HG02852 (cell line): Measurements from ENCODE around the gene UPF1.

Experiments
- ATAC-seq: cut with Tn5 transposase; IDR thresholded peaks from one replicate; pipeline ENCODE4 v1.9.1; 2021; ENCODE audit warnings: mild to moderate bottlenecking, moderate library complexity; ENCODE audit not compliant: unreplicated experiment

UPF1 gene

DNA sequence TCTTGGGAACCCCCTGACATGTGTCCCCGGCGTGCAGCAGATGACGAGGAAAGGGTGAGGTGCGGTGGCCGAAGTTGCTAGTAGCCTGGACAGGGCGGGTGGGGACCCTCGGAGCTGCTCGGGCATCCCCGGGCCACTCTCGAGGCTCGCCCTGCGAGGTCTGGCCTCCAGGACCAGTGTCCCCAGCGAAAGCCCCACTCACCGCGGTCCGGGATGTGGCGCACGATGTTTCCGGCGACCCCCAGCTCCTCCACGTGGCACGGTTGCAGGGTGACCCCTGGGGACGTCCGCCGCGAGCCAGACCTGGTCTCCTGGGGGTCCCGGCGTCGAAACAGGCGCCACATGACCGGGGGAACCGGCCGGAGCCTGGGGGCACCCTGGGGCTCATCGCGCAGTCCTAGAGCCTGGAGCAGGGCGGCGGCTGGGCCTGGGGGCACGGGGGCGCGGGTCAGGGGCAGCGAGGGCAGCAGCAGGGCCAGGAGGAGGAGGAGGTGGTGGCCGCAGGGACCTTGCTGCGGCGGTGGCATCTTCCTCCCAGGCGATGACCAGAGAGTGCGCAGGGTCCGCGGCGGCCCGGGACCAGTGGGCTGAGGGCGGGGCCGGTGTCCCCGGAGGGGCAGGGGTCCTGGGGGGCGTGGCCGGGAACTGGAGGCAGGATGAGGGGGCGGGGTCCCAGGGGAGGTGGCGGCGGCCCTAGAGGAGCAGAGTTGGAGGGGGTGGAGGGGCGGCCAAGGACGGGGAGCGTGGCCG, 38.2 kb downstream of the UPF1 start:
- ATAC-seq, result no peak

DNA sequence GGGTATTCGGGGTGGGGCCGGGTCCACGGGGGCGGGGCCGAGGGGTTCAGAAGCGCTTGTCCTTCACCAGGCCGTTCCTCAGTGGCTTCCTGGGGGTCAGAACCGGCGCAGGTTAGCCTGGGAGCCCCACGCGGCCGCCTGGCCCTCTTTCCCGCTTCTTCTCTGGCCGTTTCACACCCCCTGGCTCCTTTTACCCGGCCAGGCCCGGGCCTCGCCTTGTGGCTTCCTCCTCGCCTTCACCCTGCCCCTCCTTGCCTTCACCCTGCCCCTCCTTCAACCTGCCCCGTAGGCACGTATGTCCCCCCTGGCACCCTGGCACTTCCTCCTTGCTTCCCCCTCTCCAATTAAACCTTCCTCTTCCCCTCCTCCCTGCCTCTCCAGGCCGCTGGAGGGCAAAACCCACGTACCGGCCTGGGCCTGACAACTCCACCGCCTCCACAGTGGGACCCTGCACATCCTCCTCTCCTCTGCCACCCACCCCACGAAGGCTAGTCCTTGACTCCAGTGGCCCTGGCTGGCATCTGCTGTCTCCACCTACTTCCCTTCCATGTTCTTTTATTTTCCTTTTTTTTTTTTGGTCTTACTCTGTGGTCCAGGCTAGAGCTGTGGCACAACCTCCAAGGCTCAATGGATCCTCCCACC, 38.9 kb downstream of the UPF1 start:
- ATAC-seq, result no peak

DNA sequence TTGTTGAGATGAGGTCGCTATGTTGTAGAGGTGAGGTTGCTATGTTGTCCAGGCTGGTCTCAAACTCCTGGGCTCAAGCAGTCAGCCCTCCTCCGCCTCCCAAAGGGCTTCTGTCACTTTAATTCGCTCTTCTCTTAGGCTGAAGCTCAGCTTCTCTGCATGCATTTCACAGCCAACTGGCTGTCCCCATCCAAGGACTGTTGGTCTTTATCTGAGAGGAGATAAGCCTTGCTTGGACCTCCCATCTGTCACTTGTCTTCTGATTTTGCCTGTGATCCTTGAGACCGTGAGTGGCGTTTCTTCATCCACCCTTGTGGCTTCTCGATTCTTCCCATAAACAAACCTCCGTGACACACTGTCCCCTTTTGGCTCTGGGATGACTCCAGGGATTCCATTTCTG, 39.8 kb downstream of the UPF1 start:
- no peak for ATAC-seq

DNA sequence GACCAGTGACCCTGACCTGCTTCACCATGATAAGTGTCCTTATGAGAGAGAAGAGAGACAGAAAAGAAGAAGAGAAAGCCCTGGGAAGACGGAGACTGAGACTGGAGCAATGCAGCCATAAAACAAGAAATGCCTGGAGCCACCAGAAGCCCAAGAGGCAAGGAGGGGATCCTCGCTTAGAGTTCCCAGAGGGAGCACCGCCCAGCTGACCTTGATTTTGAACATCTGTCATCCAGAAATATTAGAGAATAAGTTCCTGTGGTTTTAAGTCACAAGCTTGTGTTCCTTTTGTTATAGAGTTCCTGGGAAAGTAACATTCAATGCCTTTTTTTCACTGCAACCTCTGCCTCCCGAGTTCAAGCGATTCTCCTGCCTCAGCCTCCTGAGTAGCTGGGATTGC, 44.0 kb downstream of the UPF1 start:
- ATAC-seq, result no peak

DNA sequence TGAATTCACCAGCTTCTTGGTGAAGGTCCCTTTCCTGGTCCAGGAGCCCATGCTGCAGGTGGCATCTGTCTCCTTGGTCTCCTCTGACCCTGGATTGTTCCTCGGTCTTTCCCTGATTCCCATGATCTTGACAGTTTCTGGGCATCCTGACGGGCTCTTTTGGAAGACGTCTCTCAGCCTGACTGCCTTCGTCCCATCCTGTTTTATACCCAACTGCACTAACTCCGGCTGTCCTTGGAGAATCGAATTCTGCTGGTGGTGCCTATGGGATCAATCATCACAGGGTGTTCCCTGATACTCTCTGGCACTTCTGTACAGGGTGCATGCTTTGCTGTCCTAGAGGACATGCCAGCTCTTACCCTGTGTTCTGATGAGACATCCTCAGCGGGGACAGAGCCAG, 45.1 kb downstream of the UPF1 start:
- ATAC-seq, result no peak

DNA sequence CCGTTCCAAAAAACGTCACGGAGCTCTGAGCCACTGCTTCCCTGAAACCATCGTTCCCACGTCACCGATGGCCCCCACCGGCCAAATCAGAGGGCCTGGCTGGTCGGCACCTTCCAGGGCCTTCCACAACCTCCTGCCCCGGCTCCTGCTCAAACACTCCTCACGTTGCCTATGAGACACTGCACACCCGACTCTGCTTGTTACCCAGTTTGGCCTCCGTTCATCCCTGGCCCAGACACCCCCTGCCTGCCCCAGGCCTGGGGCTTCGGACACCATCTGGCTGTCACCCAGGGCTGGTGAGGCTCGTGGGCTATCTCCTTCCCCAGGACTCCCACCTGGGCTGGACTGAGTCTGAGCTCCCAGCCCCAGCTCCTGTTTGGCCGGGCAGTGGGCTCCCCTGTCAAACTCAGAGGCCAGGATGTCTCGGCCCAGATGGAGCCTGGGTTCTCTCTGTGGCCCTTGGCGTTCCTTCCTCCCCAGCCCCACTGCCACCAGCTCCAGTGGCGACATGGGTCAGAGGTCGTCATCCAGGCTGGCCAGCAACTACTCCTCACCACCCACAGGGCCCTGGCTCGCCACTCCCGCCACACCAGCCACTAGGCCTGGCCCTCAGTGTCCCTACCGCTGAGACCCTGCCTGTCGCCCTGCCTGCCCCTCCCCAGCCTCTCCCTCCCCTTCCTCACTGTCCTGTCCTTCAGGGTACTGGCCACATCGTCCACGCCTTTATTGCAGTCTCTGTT, 46.5 kb downstream of the UPF1 start:
- ATAC-seq, result no peak

DNA sequence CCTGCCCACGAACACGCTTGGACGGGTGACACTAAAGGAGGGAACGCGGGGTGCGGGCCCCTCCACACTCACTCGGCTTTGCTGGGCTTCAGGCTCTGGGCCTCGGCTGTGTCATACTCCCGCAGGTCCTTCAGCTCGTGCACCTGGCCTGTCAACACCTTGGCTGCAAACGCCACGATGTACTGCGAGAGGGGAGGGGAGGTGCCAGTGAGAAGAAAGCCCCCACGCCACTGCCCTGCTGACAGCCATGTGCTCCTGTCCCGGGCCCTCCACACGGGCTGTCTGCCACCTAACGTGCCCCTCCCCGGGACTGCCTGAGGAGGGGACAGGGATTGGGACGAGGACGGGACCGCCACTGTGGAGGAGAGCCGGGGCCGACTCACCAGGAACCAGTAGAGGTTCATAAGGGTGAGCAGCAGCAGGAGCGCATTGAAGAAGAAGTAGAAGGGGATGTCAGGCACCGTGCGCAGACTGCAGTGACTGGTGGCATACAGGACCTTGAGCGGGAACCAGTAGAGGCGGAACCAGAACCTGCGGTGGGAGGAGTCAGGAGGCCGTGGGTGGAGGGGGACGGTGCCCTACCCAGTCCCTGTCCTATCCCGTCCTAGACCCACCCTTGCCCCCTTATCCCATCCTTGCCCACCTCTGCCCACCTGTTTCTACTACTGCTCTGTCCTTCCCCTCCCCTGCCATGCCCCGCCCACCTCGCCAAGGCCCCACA, 47.3 kb downstream of the UPF1 start:
- no peak for ATAC-seq

DNA sequence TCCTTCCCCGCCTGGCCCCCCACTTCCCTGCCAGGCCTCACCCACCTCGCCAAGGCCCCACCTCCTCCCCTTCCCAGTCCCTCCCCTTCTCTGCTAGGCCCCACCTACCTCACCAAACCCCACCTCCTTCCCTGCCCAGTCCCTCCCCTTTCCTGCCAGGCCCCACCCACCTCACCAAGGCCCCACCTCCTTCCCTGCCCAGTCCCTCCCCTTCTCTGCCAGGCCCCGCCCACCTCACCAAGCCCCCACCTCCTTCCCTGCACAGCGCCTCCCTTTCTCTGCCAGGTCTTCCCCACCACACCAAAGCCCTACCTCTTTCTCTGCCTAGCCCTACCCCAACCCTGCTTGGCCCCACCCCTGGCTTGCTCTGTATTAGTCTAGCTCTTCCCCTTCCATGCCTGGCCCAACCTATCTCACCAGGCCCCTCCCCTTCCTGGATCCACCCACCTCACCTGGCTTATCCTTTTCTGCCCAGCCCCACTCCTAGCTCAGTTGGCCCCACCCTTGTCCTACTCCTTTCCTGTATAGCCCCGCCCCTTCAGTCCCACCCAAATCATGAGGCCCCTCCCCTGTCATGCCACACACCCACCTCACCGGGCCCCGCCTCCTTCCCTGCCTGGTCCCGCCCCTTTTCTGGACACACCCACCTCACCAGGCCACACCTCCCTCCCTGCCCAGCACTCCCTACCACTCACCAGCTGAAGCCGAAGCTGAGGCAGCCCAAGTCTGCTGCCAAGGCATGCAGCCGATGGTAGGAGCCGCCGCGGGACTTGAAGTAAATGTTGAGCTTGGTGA, 48.0 kb downstream of the UPF1 start:
- no peak for ATAC-seq

DNA sequence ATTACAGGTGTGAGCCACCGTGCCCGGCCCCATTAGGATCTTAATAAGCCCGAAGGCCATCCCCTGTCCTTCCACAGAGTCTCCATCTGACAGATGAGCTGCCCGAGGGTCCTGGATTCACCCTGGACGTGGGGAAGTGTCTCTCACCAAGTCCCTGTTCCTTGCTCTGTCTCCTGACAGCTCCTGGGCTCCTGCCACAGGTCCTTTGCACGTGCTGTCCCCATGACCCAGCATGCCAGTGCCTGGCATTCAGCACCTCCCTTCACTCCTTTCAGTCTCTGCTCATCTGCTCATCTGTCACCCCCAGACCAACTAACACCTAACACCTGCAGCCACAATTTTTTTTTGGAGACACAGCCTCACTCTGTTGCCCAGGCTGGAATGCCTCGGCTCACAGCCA, 49.7 kb downstream of the UPF1 start:
- ATAC-seq, result no peak

DNA sequence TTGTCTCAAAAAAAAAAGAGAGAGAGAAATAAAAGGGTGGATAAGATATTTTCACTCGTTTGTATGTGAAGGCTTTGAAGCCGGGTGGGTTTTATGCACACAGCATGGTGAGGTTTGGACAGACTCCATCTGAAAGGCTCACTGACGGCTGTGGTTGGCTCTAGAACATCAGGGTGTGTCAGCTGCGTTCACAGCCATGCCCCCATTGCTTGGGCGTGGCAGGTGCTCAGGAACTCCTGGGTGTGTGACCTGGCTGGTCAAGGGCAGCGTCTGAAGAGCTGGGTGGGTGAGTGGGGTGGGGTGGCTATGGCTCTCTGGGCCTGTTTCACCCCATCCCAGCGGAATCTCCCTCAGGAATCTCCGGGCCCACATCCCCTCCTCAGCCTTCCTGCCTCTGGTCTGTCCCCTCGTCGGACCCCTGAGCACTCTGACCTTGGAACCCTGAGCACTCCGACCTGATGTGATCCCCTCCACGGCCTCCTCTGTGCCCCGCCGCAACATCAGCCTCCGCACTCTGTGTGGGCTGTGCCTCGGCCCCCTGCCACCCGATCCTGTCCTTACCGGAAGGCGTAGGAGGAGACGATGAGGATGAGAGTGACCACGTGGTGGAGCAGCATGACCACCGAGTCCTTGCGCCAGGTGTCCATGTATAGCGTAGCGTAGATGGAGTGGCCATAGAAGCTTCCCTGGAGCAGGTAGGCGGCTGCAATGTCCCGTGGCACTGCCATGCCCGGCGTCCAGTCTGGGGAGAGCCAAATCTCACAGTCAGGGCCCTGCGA, 52.0 kb downstream of the UPF1 start:
- ATAC-seq, result no peak

DNA sequence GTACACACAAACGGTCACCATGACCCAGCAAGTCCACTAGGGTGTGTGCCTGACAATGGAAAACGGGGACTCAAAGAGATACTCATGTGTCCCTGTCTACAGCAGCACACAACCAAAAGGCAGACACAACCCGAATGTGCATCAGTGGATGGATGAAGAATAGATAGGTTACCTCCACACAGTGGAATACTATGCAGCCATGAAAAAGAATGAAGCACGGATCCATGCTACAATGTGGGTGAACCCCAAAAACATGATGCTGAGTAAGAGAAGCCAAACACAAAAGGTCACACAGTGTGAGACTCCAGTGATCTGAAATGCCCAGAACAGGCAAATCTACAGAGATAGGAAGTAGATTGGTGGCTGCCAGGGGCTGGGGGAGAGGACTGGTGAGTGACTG, 55.2 kb downstream of the UPF1 start:
- no peak for ATAC-seq

DNA sequence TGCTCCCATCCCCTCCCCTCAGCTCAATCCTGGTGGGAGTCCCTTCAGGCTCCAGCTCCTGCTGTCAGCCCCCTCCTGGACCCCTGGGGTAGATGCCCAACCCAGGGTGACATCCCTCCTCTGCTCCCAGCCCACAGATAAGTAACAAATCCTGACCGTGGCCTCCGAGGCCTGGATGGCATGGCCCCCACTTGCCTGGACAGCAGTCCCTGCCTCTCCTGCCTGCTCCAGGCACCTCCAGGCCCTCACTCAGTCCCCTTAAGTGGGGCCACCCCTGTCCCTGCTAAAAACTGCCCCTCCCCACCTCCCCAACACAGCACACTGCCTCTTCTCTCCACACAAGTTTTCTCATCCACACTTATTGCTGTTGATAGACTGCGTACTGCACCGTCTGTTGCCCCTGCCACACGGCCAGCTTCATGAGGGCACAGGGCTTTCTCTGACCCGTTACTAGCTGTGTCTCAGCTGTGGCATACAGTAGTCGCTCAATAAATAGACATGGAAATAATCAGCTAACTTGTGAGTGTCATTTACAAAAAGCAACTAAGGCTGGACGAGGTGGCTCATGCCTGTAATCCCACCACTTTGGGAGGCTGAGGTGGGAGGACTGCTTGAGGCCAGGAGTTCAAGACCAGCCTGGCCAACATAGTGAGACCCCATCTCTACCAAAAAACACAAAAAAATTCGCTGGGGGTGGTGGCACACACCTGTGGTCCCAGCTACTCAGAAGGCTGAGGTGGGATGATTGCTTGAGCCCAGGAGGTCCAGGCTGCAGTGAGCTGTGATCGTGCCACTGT, 58.4 kb downstream of the UPF1 start:
- ATAC-seq, result no peak

DNA sequence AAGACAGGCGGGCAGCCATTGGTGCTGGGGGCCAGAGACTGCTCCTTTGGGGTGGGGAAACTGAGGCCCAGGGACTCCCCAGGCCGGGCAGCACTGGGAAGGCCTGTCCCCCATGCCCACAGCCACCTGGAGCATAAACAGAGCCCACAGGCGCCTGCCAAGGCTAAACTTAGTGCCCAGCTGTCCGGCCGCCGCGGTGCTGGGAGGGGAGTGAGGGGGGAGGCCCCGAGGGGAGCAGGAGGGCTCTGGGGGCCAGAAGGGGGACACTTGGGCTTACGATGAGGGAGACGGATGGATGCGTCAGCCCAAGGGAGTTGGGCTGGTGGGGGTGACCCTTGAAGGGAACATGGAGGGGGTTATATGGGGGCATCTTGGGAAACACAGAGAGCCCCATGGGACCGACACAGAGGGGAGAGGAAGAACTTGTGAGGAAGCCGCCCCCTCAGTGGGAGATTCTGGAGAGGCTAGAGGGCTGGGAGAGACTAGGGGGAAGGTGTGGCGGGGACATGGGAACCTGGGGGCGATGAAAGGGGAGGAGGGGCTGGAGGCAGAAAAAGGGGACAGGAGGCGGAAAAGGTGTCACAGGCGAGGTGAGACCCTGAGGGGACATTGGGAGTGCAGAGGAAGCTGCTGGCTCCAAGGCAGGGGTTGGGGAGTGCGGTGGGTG, 62.0 kb downstream of the UPF1 start:
- ATAC-seq, result no peak

DNA sequence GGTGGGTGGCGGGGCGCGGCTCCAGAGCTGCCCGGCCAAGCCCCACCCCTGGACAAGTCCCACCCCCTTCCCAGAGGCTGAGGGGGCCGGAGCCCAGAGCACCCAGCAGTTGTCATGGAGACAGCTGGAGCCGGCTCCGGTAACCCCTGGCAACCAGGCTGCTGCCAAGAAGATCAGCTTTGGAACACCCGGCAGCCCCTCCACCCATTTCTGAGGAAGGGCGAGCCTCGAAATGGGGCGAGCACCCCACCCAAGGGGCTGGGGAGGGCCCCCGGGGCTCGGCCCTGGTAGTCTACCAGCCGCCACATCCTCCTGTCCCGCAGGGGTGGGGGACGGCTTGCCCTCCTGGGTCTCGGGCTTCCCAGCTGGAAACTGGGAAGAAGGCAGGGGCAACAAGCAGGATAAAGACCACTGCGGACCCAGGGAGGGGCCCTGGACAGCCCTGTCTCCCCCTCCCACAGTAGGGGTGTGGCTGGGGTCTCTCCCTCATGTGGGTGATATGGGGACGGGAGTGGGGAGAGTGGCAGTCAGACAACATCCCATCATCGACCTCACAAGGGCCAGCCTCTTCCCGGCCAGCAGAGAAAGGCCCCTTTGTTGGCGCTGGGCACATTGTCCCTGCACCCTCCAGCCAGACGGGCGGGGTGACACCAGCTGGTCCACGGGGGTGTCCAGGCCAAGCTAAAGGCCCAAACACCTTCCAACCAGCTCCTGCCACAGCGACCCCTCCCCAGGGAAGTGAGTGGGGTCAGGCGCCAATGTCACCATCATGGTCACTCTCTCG, 62.7 kb downstream of the UPF1 start:
- no peak for ATAC-seq

DNA sequence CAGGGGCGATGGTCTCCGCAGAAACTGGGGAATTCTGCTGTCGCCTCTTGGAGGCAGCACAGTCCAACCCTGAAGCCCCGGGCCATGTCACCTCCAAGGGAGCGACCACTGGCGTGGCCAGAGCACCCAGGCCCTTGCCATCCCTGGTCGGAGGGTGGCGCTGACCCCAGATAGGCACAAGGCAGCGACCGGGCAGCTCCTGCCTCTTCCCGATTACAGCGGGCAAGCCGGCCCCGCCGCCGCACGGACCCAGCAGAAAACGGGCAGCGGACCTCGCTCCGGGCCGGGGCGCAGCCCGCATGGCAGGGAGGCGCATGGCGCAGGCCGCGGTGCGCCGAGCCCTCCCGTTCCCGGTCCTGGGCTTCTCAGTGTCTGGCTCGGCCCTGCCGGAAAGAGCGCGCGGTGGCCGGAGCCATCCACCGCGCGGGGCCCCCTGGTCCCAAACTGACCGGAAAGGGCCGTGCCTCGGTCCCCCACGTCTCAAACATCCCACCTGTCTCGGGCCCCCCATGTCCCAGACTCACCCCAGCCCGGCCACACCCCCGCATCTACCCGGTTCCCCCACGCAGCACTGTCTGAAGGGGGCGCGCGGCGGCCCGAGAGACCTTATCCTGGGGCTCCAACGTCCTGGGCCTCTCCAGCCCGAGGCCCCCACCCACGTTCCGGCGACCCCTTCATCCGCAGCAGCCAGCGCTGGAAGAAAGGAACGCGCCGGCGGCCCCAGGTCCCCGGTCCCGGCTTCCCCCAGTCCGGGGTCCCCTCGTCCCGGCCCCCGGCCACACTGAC, 63.5 kb downstream of the UPF1 start:
- ATAC-seq, result no peak

DNA sequence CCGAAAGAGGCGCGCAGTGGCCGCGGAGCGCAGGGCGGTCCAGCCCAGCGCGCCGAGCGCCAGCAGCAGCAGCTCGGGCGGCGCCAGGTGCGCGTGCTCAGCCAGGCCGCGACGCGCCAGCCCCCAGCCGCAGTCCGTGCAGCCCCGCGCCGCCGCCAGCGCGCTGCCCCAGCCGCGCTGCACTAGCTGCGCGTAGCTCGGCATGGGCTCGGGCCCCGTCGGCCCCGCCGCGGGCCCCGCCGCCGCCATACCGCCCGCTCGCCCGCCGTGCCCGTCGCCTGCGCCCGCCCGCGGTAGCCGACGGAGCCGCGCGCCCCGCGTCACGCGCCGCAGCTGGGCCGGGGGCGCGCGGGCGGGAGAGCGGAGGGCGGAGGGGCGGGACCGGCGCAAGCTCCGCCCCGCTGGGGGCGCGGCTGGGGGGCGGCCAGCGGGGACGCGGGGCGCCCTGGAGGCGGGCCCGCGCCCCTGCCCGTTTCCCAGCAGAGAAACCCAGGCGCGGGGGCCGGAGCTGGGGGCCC, 64.1 kb downstream of the UPF1 start, which contains the start of gene CERS1:
TSS of gene CERS1 (minus strand) at position 335 of the 518 bp plus-strand sequence. CDS start at position 249, 86 bp downstream.
- ATAC-seq, result no peak

DNA sequence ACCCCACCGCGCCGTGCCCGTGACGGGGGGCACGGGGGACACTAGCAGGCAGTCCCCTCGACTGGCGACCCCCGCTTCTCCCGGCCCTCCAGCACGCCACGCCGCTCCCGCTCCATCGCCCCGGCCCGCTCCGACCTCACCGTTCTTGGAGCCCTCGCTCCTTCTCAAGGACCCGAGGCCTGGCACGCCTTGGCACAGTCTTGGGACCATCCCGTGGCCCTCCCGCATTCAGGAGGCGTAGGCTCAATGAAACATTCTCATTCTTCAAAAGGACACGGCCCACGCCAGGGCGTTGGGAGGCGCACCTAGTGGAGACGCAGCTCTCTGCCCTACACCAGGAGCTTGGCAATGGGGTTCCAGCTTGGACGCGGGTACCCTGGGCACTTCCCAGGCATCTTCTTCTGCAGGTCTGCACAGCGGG, 64.7 kb downstream of the UPF1 start:
- no peak for ATAC-seq
